GM21360 (cell line): Measurements from ENCODE around the gene CEBPG.

Experiments used
- ATAC-seq: cut with Tn5 transposase; IDR thresholded peaks from one replicate; pipeline ENCODE4 v1.9.1; 2021; ENCODE audit warnings: mild to moderate bottlenecking, moderate library complexity; ENCODE audit not compliant: unreplicated experiment

The CEBPG gene

DNA sequence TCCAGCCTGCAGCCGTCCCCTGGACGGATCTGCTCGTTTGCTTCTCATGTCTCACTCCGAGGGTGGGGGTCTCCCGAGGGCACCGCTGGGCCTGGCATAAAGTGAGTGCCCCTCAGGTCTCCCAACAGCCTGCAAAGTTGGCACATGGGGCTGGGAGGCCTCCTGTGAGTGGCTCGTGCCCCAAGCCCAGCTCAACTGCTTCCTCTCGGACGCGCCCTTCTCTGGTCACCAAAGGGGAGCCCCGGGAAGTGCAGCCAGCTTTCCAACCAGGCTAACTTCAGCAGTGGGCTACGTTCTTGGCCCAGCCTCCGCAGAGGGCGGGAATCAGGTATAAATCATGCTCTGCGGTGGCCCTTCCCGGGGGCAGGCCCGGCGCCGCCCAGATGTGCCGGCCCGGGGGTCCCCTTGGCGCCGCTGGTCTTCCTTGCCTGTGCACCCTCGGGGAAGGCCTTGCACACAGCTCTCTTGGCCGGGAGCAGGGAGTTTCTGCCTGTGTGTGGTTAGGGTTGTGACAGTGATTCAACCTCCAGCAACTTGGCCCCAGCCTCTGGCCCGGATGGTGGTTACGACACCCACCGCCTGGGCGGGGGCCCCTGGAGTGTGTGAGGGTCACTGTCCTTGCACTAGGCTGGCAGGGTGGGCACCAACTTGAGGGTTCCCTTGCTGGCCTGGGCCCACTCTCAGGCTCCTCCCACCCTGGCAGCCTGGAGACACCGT, 20.7 kb downstream of the CEBPG start:
- no peak for ATAC-seq

GRCh38 chr19:33394723-33395560, 21.4 kb downstream of the CEBPG start:
- no peak for ATAC-seq

DNA sequence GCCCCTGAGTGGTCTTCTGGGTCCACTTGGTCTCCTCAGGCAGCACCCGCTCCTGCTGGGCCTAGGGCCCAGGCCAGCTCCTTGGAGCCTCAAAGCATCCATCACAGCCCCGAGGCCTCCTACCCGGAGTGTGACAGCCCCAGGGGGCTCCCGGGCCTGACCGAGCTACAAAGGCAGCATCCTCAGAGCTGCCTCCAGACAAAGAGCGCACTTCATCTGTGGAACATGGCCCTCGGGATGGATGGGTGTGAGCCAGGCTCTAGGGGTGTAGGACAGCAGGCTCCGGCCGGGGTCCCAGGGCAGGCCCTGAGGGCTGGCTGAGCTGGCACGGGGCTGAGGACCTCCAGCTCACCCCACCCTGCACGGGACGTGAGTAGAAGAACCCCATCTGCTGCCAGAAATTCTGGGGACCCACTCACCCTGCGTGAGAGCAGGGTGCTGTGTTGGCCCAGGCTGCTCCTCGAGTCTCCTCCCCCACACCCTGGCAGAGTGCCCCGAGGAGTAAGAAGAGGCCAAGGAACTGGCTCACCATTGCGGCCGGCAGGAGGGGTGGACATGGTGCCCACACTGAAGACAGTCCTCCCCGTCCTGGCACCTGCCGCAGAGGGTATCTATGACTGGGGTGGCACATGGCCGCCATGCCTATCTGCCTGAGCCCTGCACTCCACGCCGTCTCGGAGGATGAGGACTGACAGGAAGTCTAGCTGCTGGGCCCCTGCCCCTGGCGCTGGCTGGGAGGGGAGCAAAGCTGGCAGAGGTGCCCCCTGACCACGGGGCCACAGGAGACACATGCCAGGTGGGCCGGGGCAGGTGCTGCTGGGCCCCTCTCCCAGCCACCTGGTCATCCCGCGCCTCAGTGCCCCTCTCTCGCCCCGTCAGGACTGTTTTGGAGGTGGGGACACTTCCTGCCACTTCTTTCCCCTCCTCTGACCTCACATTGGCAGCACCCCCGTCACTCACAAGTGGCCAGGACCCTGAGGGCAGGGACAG, 22.3 kb downstream of the CEBPG start:
- no peak for ATAC-seq

GRCh38 chr19:33396701-33397535, 23.4 kb downstream of the CEBPG start:
- no peak for ATAC-seq

GRCh38 chr19:33397536-33398360, 24.2 kb downstream of the CEBPG start:
- ATAC-seq: no peak

- ATAC-seq: no peak
Observed at GRCh38 chr19:33398361-33399060, 25.0 kb downstream of the CEBPG start.

DNA sequence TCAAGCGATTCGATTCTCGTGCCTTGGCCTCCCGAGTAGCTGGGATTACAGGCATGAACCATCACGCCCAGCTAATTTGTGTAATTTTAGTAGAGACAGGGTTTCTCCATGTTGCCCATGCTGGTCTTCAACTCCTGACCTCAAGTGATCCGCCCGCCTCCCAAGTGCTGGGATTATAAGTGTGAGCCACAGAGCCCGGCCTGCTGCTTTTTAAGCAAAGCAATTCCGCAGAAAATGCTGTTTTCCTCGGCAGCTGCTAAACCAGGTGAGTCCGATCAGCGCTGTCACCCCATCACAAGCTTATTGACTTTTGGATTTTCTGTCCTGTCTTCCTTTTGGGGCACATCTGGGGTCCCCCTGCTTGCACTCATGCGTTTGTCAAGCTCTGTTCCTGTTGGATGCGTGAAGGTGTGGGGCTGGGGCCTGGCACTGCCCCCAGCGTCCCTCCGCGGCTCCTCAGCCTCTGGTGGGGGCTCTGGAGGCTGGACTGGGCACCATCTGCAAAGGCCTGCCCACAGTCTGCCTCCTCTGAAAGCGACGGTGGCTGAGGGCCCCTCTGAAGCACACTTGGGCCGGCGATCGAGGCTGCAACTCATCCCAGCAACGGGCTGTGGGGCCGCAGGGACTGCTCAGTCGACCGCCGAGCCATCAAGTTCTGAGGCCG, 25.7 kb downstream of the CEBPG start:
- ATAC-seq: no peak

DNA sequence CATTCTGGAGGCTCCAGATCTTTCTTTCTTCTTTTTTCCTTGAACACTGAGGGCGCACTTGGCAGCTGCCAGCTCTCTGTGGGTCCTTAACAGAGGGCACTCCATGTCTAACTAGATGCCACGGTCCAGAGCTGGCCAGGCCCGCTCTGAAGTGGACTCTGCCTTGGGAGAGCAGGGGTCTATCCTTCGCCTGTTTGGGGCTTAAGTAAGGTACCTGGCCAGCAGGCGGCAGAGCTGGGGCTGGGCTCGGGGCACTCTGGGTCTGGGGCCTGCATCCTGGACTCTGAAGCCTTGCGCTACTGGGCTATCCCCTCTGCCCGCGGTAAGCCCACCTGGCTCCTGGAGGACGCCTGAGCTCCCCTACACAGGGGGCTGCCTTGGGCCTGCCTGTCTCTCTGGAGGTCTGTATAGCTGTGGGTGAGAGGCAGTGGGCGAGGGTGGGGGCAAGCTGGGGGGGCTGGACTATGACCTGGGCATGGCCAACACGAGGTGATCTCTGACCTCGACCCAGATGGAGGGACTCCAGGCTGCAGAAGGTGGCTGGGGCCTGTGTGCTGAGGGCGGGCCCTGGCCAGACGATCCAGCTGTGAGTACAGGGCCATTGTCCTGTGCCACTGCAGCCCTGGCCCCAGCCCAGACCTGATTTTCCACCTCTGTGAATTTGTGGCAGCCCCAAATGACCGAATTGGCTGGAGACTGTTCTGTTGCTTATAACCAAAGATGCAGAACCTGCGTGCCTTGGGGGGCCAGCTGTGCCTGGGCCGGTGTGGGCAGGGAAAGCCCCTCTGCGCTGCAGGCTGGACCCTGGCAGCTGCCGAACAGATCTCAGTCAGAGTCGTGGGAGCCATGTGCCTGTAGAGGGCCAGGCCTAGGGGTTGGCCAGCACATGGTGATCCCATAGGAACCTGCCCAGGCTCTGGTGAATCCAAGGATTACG, 26.5 kb downstream of the CEBPG start:
- no peak for ATAC-seq

DNA sequence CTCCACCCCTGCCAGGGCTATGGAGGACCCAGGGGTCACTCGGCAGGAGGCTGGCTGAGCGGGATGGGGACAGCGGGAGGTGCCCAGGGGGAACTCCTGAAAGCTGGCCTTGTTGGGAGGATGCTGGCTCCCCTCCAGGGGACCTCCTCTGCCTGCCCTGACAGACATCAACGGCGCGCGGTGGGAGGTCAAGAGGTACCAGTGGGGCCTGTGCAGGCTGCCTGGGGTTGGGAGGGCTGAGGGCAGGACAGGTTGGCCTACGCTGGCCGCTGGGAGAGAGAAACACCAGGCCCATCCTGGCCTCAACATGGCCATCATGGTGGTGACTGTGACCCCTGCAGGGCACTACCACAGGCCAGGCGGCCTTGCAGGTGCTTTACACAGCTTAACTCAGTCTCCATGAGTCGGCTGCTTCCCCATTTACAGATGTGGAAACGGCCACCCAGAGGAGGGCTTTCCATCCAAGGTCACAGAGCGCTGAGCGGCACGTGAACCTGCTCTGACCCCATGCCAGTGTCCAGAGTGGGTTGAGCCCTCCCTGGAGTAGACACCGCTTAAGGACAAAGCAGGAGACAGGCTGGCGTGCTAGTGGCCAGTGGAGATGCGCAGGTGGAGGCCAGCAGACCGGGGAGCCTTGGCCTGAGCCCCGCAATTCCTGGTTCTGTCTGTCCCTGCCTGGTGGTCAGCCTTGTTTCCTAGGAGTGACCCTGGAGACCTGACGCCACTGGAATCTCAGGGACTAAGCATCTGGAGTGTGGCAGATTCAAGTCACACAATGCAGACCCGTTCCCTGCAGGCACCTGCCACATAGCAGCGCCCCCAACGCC, 27.6 kb downstream of the CEBPG start:
- ATAC-seq: no peak

DNA sequence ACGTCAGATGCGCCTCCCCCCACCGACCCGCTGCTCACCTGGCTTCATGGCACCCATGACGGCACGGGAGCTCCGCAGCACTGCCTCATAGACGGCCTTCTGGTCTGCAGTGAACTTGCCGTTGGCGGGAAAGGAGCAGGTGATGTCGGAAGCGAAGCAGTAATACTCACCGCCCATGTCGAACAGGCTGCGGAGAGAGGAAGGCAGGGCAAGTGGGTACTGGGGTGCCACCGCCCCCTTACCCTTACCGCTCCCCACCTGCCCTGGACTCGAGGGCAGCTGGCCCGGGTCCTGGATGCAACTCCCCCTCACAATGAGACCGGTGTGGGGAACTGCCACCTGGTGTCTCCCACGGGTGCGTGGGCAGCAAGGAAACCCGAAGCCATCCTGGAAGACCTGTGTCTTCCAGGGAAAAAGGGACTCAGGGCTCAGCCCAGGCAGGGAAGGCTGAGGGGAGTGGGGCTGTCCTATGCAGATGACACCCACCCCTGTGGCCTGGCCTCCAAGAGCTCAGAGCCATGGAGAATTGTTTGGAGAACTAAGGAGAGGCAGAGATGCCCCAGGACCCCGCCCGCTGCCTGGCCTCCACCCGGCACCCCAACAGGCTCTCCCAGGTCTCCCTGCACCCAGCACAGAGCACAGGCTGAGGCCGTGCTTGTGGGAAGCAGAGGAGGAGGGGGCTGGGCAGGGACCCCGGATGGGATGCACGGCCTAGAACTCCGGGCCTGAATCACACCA, 28.3 kb downstream of the CEBPG start:
- no peak for ATAC-seq

- ATAC-seq: no peak
Observed at GRCh38 chr19:33402421-33403220, 29.1 kb downstream of the CEBPG start.

- ATAC-seq: no peak
Observed at GRCh38 chr19:33403221-33403972, 29.9 kb downstream of the CEBPG start.

GRCh38 chr19:33403973-33404304, 30.4 kb downstream of the CEBPG start:
- ATAC-seq: no peak
